ENCODE measurements around the gene LACTB.

GRCh38 chr15:63079947-63080626 is 41.6 kb upstream of the LACTB start:
- TF ChIP-seq POLR2AphosphoS5 (IDR thresholded peaks at IDR 0.05; ENCODE audit: borderline replicate concordance, low read depth, low read length), result no peak
- TF ChIP-seq EZH2 (IDR thresholded peaks at IDR 0.05), result no peak
- TF ChIP-seq FOXP2 (optimal IDR thresholded peaks at IDR 0.05; ENCODE audit: control extremely low read depth, extremely low read length, insufficient read depth), result no peak
